Fibroblast of lung (primary cell): ENCODE results near the gene HBQ1. TPM values are rescaled to one million over a fixed set of nuclear protein-coding genes. Genes with fewer than 3 reads are reported as not detected.

Experiments used
- DNase-seq, 2 donors: peaks; one replicate each; pipeline versions ENCODE4 v3.0.0 to v3.0.0-alpha.2; 2010; ENCODE audit warnings: low read depth in 2 of 2
- H2AFZ ChIP-seq: 2 replicates; pipeline ENCODE4 v1.5.1; 2012; ENCODE audit warnings: low read length, control low read depth, inconsistent platforms
- H3K27ac ChIP-seq: 2 replicates; pipeline ENCODE4 v1.5.1; 2011; ENCODE audit warnings: low read length, control low read depth; ENCODE audit not compliant: insufficient read depth
- H3K27me3 ChIP-seq: 2 replicates; pipeline ENCODE4 v1.5.1; 2011; ENCODE audit warnings: mild to moderate bottlenecking, low read length; ENCODE audit not compliant: control insufficient read depth, insufficient read depth
- H3K36me3 ChIP-seq: 2 replicates; pipeline ENCODE4 v1.5.1; 2011; ENCODE audit warnings: low read length; ENCODE audit not compliant: control insufficient read depth, insufficient read depth
- H3K4me1 ChIP-seq: 2 replicates; pipeline ENCODE4 v1.5.1; 2011; ENCODE audit warnings: low read length; ENCODE audit not compliant: control insufficient read depth, insufficient read depth; ENCODE audit errors: extremely low read depth
- H3K4me2 ChIP-seq: 2 replicates; pipeline ENCODE4 v1.5.1; 2011; ENCODE audit warnings: low read length, control low read depth; ENCODE audit not compliant: insufficient read depth; ENCODE audit errors: extremely low read depth
- H3K4me3 ChIP-seq, 4 experiments: fragments of 200-600 bp in 1 of 4; sonication (generic) in 1 of 4; replicated peaks in 1 of 4; 2 replicates each; pipeline ENCODE4 v1.5.1; 2011 to 2016; ENCODE audit warnings: low read length in 4 of 4, low read depth in 3 of 4, mild to moderate bottlenecking in 3 of 4, control low read depth in 2 of 4, inconsistent platforms in 1 of 4, mixed read lengths in 1 of 4; ENCODE audit not compliant: insufficient read depth in 1 of 4; ENCODE audit errors: control extremely low read depth in 1 of 4
- H3K79me2 ChIP-seq: 2 replicates; pipeline ENCODE4 v1.5.1; 2012; ENCODE audit warnings: mild to moderate bottlenecking, low read length, inconsistent platforms; ENCODE audit not compliant: control insufficient read depth, insufficient read depth
- H3K9ac ChIP-seq: 2 replicates; pipeline ENCODE4 v1.5.1; 2011; ENCODE audit warnings: mild to moderate bottlenecking, low read length, control low read depth; ENCODE audit not compliant: insufficient read depth
- H3K9me3 ChIP-seq: 2 replicates; pipeline ENCODE4 v1.5.1; 2012; ENCODE audit warnings: low read depth, low read length; ENCODE audit not compliant: control insufficient read depth, insufficient read depth
- H4K20me1 ChIP-seq: 2 replicates; pipeline ENCODE4 v1.5.1; 2011; ENCODE audit warnings: low read length; ENCODE audit not compliant: control insufficient read depth, insufficient read depth; ENCODE audit errors: extremely low read depth
- CTCF ChIP-seq, 2 donors: IDR thresholded peaks in 1 of 2; conservative IDR thresholded peaks in 1 of 2; 1 replicate in 1 of 2; 2 replicates in 1 of 2; pipeline ENCODE4 v1.5.1; 2011 to 2012; ENCODE audit warnings: low read length in 2 of 2, control low read depth in 1 of 2, inconsistent platforms in 1 of 2, low read depth in 1 of 2, mild to moderate bottlenecking in 1 of 2
- EZH2 ChIP-seq: IDR thresholded peaks from 2 replicates; pipeline ENCODE4 v1.5.1; 2012; ENCODE audit warnings: low read length, control low read depth, mild to moderate bottlenecking; ENCODE audit errors: missing control alignments
- polyA plus RNA-seq, 2 donors: library from polyadenylated mRNA; depleted of rRNA in 1 of 2; stranded (reverse) in 1 of 2; unstranded in 1 of 2; fragments of >200 nt; gene quantifications; 2 replicates each; pipeline ENCODE4 v1.2.1, GENCODE V29; 2011 to 2012; ENCODE audit warnings: missing spikeins in 1 of 2
- total RNA-seq: library from RNA; depleted of rRNA; stranded (reverse); fragments of >200 nt; gene quantifications from 2 replicates; pipeline ENCODE4 v1.2.1, GENCODE V29; 2014

The HBQ1 gene
- total and polyA plus RNA-seq, 2 donors (not counting 1 experiment from before 2014, with no cell fraction given), result not detected

GRCh38 chr16:154217-155030, 25.8 kb upstream of the HBQ1 start:
- H3K4me2 ChIP-seq, result peak overlapping the region; percentile 85

GRCh38 chr16:155031-155398, 25.2 kb upstream of the HBQ1 start:
- H3K4me3 ChIP-seq, result peak overlapping the region; percentile 40 to 58 (median 54)

More at GRCh38 chr16:154217-155030, 25.8 kb upstream of the HBQ1 start:
- Histone ChIP-seq H4K20me1 (no peaks in the 10 kb centered on the region), H3K27me3 (peaks cover 9% of the 10 kb centered on the region), H3K9ac (peak overlapping the region; percentile 23), H3K4me3 (peak overlapping the region; percentile 40 to 58 (median 54)), H3K9me3 (no peaks in the 10 kb centered on the region), H3K4me1 (peaks cover 4% of the 10 kb centered on the region), H3K36me3 (no peaks in the 10 kb centered on the region), H3K27ac (no peak overlapping the region), H3K79me2 (no peaks in the 10 kb centered on the region), H2AFZ (peak overlapping the region; percentile 57)
- TF ChIP-seq EZH2, result no peak
- TF ChIP-seq CTCF (conservative IDR thresholded peaks at IDR 0.05 in 1 of 2, IDR thresholded peaks at IDR 0.05 in 1 of 2; ENCODE audit: low read depth in 1 of 2, low read length in 2 of 2), result no peak
- DNase-seq, result peak; percentile 26 to 52

More at GRCh38 chr16:155031-155398, 25.2 kb upstream of the HBQ1 start:
- peak overlapping the region; percentile 85 for H3K4me2 ChIP-seq
- H3K27ac ChIP-seq, result no peak overlapping the region
- H4K20me1 ChIP-seq, result no peaks in the 10 kb centered on the region
- H3K4me1 ChIP-seq, result peaks cover 4% of the 10 kb centered on the region
- peaks cover 9% of the 10 kb centered on the region for H3K27me3 ChIP-seq
- H3K9me3 ChIP-seq, result no peaks in the 10 kb centered on the region
- H3K36me3 ChIP-seq, result no peaks in the 10 kb centered on the region
- H3K9ac ChIP-seq, result no peak overlapping the region
- no peak for DNase-seq
- H2AFZ ChIP-seq, result peak overlapping the region; percentile 57
- no peaks in the 10 kb centered on the region for H3K79me2 ChIP-seq
- no peak for TF ChIP-seq EZH2
- TF ChIP-seq CTCF (conservative IDR thresholded peaks at IDR 0.05 in 1 of 2, IDR thresholded peaks at IDR 0.05 in 1 of 2; ENCODE audit: low read depth in 1 of 2, low read length in 2 of 2), result no peak
